Duodenal mucosa (tissue), 2 donors: ENCODE measurements around the gene FOXL2.

Experiments used
- H3K27ac ChIP-seq: one replicate; pipeline ENCODE4 v1.7.0; 2013; ENCODE audit warnings: low read depth, low read length
- H3K27me3 ChIP-seq, 2 donors: one replicate each; pipeline ENCODE4 v1.7.0; 2013; ENCODE audit warnings: low read length in 2 of 2, control low read depth in 1 of 2; ENCODE audit not compliant: insufficient read depth in 2 of 2, control insufficient read depth in 1 of 2
- H3K36me3 ChIP-seq, 2 donors: one replicate each; pipeline ENCODE4 v1.7.0; 2013; ENCODE audit warnings: low read length in 2 of 2, control low read depth in 1 of 2; ENCODE audit not compliant: insufficient read depth in 2 of 2, control insufficient read depth in 1 of 2
- H3K4me1 ChIP-seq, 2 donors: one replicate each; pipeline ENCODE4 v1.7.0; 2013; ENCODE audit warnings: low read length in 2 of 2, control low read depth in 1 of 2; ENCODE audit not compliant: insufficient read depth in 2 of 2, control insufficient read depth in 1 of 2
- H3K4me3 ChIP-seq, 2 donors: one replicate each; pipeline ENCODE4 v1.7.0; 2013; ENCODE audit warnings: low read length in 2 of 2, low read depth in 1 of 2
- H3K9ac ChIP-seq, 2 donors: one replicate each; pipeline ENCODE4 v1.7.0; 2013; ENCODE audit warnings: low read length in 2 of 2, low read depth in 1 of 2
- H3K9me3 ChIP-seq, 2 donors: one replicate each; pipeline ENCODE4 v1.7.0; 2013; ENCODE audit warnings: low read length in 2 of 2, control low read depth in 1 of 2; ENCODE audit not compliant: control insufficient read depth in 1 of 2

Gene FOXL2

DNA sequence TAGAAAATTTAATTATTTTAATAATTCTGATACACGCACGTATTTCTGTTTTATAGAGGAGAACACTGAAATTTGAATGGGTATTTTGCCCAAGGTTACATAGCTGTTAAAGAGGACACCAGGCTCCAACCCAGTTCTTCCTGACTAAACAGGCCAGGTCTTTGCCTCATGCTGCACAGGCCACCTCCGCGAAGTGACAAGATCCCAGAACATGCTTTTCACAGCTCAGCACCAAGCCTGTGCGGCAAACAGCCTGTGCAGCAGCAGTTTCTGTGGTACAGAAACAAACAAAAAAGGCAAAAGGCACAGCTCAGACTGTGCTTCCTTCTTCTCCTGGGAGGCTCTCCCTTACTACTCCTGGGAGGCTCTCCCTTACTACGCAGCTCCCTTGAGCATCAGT, 6.5 kb downstream of the FOXL2 start:
- no peak overlapping the region for H3K27ac ChIP-seq
- no peaks in the 10 kb centered on the region for H3K9me3 ChIP-seq
- no peak overlapping the region for H3K9ac ChIP-seq
- no peak overlapping the region for H3K4me3 ChIP-seq
- H3K27me3 ChIP-seq: peaks cover 98 to 99% of the 10 kb centered on the region in 2 donors
- H3K4me1 ChIP-seq: peaks cover 26 to 37% of the 10 kb centered on the region in 2 donors
- H3K36me3 ChIP-seq: no peaks in the 10 kb centered on the region

DNA sequence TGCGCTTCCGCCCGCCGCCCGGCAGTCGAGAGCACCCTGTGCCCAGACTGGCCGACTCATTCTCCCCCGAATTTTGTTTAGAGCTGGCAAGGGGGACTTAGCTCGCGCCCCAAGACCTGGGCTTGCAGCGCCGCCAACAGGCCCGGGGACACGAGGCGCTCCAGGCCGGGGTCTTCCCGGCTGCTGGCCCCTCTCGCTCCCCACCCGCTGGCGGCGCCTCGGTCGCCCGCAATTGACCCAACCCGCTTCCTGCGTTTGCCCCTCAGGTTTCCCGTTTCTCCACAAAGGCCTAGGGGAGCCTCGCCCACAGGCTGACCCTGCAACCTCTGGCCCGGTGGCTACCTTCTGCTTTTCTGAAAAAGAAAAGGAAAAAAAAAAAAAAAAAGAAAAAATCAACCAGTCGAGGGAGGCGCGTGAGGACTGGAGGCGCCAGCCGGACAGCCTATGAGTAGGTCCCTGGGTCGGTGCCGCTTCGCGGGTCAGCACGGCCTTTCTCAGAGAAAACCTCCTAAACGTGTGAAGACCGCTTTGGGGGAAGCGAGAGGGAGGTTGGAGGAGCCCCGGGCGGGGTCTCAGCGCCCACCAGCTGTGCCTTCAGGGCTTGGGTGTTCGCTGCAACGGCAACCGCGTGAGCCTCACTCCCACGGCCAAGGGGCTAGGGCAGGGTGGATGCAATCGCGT, 7.2 kb downstream of the FOXL2 start:
- no peaks in the 10 kb centered on the region for H3K9me3 ChIP-seq

DNA sequence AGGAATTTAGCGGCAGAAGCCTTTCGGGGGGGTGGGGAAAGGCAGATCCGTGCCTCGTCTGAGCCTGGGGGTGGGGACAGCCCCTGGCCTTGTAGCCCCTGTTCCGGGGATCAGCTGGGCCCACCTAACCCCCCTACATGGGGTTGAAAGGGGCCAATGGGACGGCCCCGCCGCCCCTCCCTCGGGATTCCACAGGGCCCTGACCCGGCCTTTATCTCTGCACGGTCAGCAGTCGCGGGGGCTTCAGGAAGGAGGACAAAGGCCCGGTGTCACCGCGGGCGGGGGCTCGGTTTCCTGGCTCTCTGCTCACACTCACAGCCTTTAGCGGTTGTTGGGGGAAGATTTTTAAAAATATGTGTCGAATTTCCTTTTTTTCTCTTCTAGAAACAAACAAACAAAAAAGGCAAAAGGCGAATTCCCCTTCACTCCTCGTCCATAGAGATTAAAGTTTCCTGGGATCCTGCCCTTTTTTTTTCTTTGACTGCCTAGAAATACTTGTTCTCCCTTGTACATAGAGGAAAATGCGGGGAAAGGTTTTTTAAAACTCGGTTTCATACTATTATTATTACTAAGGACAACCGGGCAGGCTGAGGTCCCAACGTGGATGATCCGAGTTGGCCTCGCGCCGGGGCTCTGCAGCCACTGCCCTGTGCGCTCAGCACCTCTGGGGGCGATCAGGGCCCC, 7.9 kb downstream of the FOXL2 start:
- no peak overlapping the region for H3K4me3 ChIP-seq
- H3K27me3 ChIP-seq: peaks cover 87 to 91% of the 10 kb centered on the region in 2 donors
- no peaks in the 10 kb centered on the region for H3K9me3 ChIP-seq
- H3K27ac ChIP-seq: no peak overlapping the region
- peaks cover 15 to 29% of the 10 kb centered on the region in 2 donors for H3K4me1 ChIP-seq
- no peak overlapping the region for H3K9ac ChIP-seq
- no peaks in the 10 kb centered on the region for H3K36me3 ChIP-seq

More for the DNA sequence above, 7.2 kb downstream of the FOXL2 start:
- no peak overlapping the region for H3K27ac ChIP-seq
- peaks cover 92 to 94% of the 10 kb centered on the region in 2 donors for H3K27me3 ChIP-seq
- H3K4me3 ChIP-seq: no peak overlapping the region
- H3K36me3 ChIP-seq: no peaks in the 10 kb centered on the region
- H3K9ac ChIP-seq: no peak overlapping the region
- peaks cover 20 to 30% of the 10 kb centered on the region in 2 donors for H3K4me1 ChIP-seq

DNA sequence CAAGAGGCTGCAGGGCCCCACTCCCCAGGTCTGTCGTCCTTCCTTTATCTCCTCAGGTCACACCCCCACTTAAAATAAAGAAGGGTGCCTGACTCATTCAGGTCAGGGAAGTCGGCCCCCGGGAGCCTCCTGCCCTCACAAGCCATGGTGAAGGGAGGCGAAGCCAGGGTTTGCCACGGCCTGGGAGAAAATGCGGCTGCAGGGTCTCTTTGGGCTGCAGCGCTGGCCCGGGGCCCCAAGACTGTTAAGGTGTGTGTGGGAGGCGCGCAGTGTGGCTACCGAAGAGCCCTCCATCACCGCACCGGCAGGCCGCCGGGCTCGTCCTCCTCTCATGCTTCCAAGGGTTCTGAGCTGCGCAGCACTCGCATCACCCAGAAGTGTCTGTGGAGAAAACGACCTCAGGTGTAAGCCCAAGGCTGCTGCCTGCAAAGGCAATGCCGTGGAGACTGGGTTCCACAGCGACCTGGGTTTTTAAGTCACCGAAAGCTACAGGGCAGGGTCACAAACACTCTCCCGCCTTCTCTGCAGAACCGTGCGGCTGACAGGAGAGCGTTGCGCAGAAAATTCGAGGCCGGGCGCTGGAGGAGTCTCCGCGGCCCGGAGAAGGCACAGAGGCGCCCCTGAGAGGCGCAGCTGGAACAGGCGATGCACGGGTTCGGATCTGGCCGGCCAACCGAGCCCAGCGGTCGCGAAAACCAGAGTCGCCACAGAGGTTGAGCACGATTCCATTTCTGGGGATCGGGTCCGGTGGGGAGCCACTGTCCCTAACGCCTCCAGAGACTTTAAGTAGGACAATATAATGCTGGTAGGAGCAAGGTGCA, 8.7 kb downstream of the FOXL2 start:
- no peak overlapping the region for H3K4me3 ChIP-seq
- H3K27ac ChIP-seq: no peak overlapping the region
- H3K9me3 ChIP-seq: no peaks in the 10 kb centered on the region
- H3K9ac ChIP-seq: no peak overlapping the region
- H3K36me3 ChIP-seq: no peaks in the 10 kb centered on the region
- peaks cover 15 to 29% of the 10 kb centered on the region in 2 donors for H3K4me1 ChIP-seq
- H3K27me3 ChIP-seq: peaks cover 79 to 85% of the 10 kb centered on the region in 2 donors

DNA sequence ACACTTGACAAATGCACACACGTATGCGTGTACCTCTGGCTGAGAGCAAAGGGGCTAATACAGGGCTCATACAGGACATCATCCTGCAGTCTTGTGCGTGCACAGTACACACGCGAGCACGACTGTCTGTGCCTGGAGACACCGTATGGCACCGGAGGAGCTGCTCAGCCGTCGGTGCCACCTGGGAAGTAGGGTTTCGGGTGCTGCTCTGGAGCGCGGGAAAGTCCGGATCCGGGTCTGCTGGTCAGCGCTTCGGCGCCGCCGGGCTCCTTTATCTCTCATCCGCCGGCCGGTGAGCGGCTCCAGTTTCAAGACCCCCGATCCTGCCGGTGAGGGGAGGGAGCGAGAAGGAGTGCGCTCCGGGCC, 9.3 kb downstream of the FOXL2 start:
- Histone ChIP-seq H3K4me3 (no peak overlapping the region), H3K4me1 (peaks cover 15 to 29% of the 10 kb centered on the region in 2 donors), H3K9ac (no peak overlapping the region), H3K36me3 (no peaks in the 10 kb centered on the region), H3K9me3 (no peaks in the 10 kb centered on the region), H3K27ac (no peak overlapping the region), H3K27me3 (peaks cover 73 to 79% of the 10 kb centered on the region in 2 donors)

DNA sequence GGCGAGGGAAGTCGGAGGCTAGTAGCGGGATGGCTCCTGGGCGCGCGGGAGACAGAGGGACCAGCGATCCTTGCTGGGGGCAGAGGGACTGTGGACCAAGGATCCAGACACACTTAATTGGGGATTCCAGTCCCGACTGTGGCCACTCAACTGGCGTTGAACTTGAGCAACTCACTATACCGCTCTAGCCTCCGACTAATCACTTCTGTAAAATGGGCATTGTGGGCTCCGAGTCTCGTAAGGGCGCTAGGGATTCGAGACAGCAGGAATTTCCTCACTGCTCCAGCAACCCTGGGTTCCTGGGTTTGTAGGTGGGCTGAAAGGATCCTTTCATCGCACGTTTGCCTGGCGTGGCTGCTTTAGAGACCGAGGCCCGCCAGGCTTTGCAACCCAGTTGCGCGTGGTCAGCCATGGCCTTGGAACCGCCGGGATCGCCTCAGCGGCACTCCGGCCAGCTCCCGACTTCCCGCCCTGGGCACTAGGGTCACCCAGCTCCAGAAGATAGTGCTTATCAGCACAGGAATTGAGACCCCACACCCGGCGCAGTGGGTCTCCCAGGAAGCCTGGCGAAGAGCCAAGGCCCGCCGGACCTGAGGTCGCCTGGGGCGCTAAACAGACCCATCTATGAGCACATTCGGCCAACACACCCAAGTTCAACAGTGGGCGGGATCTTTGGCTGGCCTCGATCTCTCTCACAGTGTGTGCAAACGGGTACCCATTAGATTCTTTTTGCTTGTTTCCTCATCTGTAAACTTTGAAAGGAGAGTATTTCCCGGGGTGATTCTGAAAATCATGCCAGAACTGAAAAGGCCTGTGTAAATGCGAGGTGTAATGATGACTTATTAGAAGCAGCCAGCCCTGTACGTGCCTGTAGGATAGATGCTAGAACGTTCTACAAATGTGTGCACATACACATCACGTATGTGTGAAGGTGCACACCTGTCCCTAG, 9.9 kb downstream of the FOXL2 start:
- Histone ChIP-seq H3K9me3 (no peaks in the 10 kb centered on the region), H3K9ac (no peak overlapping the region), H3K27ac (no peak overlapping the region), H3K36me3 (no peaks in the 10 kb centered on the region), H3K4me3 (peak overlapping the region; percentile 61 to 63), H3K4me1 (peaks cover 15 to 29% of the 10 kb centered on the region in 2 donors), H3K27me3 (peaks cover 67 to 72% of the 10 kb centered on the region in 2 donors)

DNA sequence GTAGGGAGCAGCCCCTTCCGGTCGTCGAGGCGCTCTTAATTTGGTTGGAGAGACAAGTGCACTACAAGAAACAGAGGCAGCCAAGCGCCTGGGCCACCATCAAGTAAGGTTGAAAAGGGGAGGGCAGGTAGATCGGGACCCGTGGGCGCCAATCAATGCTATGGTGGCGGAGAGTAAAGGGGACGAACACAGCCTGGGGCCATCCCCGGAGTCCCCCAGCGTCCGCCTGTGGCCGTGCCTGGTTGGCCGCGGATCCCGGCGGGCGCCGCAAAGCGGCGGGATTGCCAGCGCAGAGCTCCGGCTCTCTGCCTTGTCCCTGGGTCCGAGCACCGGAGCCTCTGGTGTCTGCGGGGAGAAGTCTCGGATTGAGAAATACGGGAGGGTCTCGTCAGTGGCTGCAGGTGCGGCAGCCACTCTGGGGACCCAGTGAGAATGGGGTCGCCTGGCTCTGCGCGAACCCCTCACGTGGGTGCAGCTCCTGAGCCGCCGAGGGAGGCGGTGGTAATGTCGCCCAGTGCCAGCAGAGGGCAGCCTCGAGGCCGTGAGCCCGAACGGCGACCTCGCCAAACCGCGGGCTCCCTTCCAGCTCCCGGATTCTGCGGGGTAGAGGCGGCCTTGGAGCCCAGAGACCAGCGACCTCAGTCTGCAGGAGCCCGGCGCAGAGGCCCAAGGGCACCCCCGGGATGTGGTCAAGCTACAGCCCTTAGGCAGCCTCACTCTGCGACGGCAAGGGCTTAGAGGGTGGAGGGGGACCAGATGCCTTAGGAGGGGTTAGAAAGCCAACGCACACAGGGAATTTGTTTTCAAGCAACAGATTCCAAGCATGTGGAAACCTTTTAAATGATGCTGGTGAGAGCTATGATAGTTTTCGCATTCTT, 10.8 kb downstream of the FOXL2 start:
- H3K4me1 ChIP-seq: peaks cover 15 to 29% of the 10 kb centered on the region in 2 donors
- H3K9ac ChIP-seq: peak overlapping the region in 1 of 2 donors; percentile 43
- H3K27me3 ChIP-seq: peaks cover 58 to 63% of the 10 kb centered on the region in 2 donors
- H3K27ac ChIP-seq: no peak overlapping the region
- H3K36me3 ChIP-seq: no peaks in the 10 kb centered on the region
- H3K9me3 ChIP-seq: no peaks in the 10 kb centered on the region
- H3K4me3 ChIP-seq: peak overlapping the region; percentile 61 to 63

DNA sequence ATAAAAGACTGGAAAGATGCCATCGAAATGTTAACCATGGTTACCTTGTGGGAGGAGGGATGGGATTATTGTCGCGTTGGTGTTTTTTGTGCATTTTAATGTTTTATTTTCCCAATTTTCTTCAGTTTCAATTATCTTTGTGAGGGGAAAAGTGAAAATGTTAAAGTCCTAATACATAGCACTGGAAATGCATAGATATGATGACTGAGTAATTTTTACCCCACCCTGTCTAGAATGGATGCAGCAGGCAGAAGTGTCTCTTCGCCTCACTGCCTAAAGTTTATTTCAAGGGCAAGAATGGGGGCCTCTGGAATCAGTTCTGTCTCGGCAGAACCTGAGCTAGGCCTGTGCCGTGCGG, 11.5 kb downstream of the FOXL2 start:
- H3K4me3 ChIP-seq: peak overlapping the region; percentile 61 to 63
- peaks cover 15 to 29% of the 10 kb centered on the region in 2 donors for H3K4me1 ChIP-seq
- no peaks in the 10 kb centered on the region for H3K9me3 ChIP-seq
- H3K9ac ChIP-seq: no peak overlapping the region
- no peaks in the 10 kb centered on the region for H3K36me3 ChIP-seq
- H3K27ac ChIP-seq: no peak overlapping the region
- peaks cover 51 to 57% of the 10 kb centered on the region in 2 donors for H3K27me3 ChIP-seq
